Gastrocnemius medialis (tissue), 4 donors: ENCODE data around the gene ZFP91.
A peak's percentile ranks its signal among the peaks of the same experiment; 100 is the strongest.

Experiments
- POLR2A ChIP-seq, 2 donors: fragments of 450-650 bp; IDR thresholded peaks; one replicate each; pipeline ENCODE4 v1.6.1; 2017; ENCODE audit warnings: antibody characterized with exemption in 2 of 2, mild to moderate bottlenecking in 2 of 2, moderate library complexity in 2 of 2
- TF ChIP-seq, protein P1 (sequence below), 5 experiments: fragments of 450-650 bp in 3 of 5; fragments of 200-600 bp in 2 of 5; sonication (generic) in 2 of 5; IDR thresholded peaks in 4 of 5; conservative IDR thresholded peaks in 1 of 5; 1 replicate in 4 of 5; 2 replicates in 1 of 5; pipeline ENCODE4 v1.5.1; 2016 to 2019; ENCODE audit warnings: antibody characterized with exemption in 5 of 5, mild to moderate bottlenecking in 3 of 5, moderate library complexity in 3 of 5

DNA sequence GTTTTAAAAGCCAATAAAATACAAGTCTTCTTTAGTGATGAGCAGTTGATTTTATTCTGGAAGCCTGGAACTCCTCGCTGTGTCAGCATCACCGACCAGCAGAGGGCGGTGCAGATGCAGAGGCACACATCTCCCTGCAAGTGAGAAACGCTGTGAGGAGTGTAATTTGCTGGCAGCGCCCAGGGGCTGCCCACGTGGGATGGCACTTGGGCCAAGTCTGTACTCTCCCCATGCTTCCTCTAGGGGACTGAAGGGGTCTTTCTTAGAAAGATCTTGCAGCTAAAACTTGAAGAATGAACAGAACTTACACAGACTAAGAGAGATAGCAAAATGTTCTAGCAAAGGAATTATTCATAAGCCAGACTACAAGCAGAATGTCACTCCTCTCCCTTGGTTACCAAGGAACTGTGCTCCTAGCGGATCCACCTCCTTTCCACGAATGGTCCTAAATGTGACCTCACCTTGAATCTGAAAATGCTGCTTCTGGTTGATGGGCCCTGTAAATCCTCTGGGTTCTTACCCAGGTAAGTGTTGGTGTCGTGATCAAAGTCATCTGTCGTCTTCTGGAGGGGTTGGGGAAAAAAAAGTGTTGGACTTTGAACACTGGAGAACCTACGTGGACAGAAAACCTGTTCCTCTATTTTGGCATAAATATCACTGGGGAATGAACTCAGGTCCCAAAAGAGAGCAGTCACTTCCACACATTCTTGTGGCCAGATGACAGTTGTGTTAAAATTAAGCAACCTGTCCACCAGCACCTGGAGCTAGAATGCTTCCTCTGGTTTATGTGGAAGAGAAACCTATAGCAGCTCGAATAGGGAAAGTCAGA, 75.4 kb downstream of the ZFP91 start:
- TF ChIP-seq, protein P1, sequence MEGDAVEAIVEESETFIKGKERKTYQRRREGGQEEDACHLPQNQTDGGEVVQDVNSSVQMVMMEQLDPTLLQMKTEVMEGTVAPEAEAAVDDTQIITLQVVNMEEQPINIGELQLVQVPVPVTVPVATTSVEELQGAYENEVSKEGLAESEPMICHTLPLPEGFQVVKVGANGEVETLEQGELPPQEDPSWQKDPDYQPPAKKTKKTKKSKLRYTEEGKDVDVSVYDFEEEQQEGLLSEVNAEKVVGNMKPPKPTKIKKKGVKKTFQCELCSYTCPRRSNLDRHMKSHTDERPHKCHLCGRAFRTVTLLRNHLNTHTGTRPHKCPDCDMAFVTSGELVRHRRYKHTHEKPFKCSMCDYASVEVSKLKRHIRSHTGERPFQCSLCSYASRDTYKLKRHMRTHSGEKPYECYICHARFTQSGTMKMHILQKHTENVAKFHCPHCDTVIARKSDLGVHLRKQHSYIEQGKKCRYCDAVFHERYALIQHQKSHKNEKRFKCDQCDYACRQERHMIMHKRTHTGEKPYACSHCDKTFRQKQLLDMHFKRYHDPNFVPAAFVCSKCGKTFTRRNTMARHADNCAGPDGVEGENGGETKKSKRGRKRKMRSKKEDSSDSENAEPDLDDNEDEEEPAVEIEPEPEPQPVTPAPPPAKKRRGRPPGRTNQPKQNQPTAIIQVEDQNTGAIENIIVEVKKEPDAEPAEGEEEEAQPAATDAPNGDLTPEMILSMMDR (IDR thresholded peaks at IDR 0.05 in 4 of 5, conservative IDR thresholded peaks at IDR 0.05 in 1 of 5) = peak; percentile 52 to 82 (median 65)
- TF ChIP-seq POLR2A (IDR thresholded peaks at IDR 0.05) = no peak
